ENCODE results near the gene LMO2. TPM values are rescaled to one million over a fixed set of nuclear protein-coding genes. Genes with fewer than 3 reads are reported as not detected.

LMO2 gene
- total and polyA plus RNA-seq, 12 donors, result 12.4 to 40.8 (median 30.8) TPM

DNA sequence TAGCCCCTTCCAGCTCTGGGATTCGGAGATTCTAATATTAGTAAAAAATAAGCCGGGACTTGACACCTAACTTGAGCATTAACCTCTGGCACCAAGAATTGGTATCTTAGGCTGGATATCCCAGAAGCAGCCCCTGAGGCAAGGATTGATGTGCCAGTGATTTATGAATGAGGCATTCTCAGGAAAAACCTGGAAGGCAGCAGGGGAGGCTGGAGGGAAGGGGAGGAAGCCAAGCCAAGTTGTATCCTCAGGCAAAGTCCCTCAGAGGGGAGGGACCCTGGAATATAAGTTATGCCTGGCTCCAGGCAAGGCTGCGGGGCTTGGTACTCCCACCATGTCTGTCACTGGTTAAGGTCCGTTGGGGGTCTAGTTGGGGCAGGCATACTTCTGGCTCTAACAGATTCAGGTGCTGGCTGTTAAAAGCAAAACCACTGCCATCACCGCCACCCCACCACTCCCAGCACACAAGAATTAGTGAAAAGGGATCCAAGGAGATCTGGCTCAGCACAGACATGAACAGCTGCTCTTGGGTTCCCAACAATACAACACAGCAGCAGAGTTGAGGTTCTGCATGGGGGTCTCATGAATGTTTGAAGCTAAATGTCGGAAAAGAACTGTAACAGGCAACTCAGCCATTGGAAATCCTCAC, 29.8 kb downstream of the LMO2 start:
- 73 to 82% (median 77%) methylated on average over 6 of the region's 6 CpGs for WGBS, 4 donors
- TF ChIP-seq, protein P1, sequence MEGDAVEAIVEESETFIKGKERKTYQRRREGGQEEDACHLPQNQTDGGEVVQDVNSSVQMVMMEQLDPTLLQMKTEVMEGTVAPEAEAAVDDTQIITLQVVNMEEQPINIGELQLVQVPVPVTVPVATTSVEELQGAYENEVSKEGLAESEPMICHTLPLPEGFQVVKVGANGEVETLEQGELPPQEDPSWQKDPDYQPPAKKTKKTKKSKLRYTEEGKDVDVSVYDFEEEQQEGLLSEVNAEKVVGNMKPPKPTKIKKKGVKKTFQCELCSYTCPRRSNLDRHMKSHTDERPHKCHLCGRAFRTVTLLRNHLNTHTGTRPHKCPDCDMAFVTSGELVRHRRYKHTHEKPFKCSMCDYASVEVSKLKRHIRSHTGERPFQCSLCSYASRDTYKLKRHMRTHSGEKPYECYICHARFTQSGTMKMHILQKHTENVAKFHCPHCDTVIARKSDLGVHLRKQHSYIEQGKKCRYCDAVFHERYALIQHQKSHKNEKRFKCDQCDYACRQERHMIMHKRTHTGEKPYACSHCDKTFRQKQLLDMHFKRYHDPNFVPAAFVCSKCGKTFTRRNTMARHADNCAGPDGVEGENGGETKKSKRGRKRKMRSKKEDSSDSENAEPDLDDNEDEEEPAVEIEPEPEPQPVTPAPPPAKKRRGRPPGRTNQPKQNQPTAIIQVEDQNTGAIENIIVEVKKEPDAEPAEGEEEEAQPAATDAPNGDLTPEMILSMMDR (IDR thresholded peaks at IDR 0.05), result no peak
- no peak for TF ChIP-seq POLR2A (IDR thresholded peaks at IDR 0.05)
- Histone ChIP-seq H3K27ac (no peak overlapping the region), H3K36me3 (replicated peaks in 1 of 2) (no peaks in the 10 kb centered on the region), H3K9me3 (replicated peaks in 1 of 3) (no peaks in the 10 kb centered on the region), H3K4me3 (no peak overlapping the region), H3K4me1 (replicated peaks in 1 of 2) (no peaks in the 10 kb centered on the region), H3K27me3 (no peaks in the 10 kb centered on the region)
- DNase-seq, result no peak
- intact Hi-C loops (cut with DNase I), result no loop called here

DNA sequence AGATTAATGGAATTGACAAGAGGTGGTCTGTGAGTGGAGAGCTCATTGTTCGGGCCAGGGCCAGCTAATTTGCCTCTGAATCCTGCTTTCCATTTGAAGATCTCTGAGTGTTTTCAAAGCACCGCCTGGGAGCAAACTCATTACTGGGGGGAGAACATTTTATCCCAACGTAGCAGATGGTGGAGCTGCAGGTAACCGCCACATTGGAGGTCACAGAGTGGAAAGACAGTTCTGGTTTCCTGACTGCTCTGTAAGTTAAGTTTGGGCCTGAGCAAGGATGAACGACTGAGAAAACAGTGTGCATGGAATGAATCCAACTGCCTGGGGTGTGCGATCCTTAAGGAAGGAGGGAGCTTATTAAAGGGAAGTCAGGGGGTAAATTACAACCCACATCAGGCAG, 30.5 kb downstream of the LMO2 start:
- intact Hi-C loops (cut with DNase I), result no loop called here
- Histone ChIP-seq H3K36me3 (replicated peaks in 1 of 2) (no peaks in the 10 kb centered on the region), H3K27me3 (no peaks in the 10 kb centered on the region), H3K27ac (no peak overlapping the region), H3K9me3 (replicated peaks in 1 of 3) (no peaks in the 10 kb centered on the region), H3K4me3 (no peak overlapping the region), H3K4me1 (replicated peaks in 1 of 2) (no peaks in the 10 kb centered on the region)
- TF ChIP-seq, protein P1 (IDR thresholded peaks at IDR 0.05), result no peak
- TF ChIP-seq POLR2A (IDR thresholded peaks at IDR 0.05), result no peak
- 73 to 77% (median 76%) methylated on average over 6 of the region's 6 CpGs for WGBS, 4 donors
- DNase-seq, result no peak

DNA sequence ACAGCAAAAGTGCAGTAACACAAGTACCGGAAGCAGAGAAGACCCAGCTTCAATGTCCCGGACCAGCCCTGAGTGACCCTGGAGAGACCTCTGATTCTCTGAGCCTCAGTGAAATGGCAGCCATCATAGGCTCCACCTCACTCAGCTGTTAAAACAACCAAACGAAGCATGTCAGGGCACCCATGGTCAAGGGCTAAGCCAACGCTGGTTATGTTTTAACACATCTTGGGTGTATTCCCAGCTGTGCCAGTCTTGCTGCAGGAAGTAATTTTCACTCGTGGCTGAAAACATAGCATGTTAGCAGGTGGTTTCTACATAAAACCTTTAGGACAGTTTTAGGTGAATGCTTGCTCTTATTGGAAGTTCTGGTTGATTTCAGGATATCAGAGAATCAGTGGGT, 30.9 kb downstream of the LMO2 start:
- TF ChIP-seq POLR2A (IDR thresholded peaks at IDR 0.05), result no peak
- TF ChIP-seq, protein P1 (IDR thresholded peaks at IDR 0.05), result no peak
- intact Hi-C loops (cut with DNase I), result no loop called here
- no peaks in the 10 kb centered on the region for H3K9me3 ChIP-seq (replicated peaks in 1 of 3)
- DNase-seq, result no peak
- no peak overlapping the region for H3K4me3 ChIP-seq
- peaks cover 0 to 2% of the 10 kb centered on the region in 2 donors for H3K4me1 ChIP-seq (replicated peaks in 1 of 2)
- H3K27me3 ChIP-seq, result no peaks in the 10 kb centered on the region
- H3K36me3 ChIP-seq (replicated peaks in 1 of 2), result no peaks in the 10 kb centered on the region
- WGBS, 4 donors, result 74 to 80% (median 78%) methylated on average over 5 of the region's 5 CpGs
- no peak overlapping the region for H3K27ac ChIP-seq

DNA sequence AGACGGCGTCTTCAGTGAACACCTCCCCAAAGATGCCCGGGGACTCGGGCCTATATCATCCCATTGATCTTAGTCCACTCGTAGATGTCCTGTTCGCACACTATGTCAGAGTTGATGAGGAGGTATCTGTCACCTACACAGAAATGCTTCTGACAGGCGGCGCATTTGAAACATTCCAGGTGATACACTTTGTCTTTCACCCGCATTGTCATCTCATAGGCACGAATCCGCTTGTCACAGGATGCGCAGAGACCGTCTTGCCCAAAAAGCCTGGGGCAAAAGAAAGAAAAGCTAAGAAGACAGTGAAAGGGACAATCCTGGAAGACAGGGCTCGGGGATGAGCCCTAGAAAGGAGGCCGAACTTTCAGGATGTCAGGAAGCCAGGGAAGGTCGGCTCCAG, 32.6 kb downstream of the LMO2 start:
- H3K36me3 ChIP-seq (replicated peaks in 1 of 2), result no peaks in the 10 kb centered on the region
- intact Hi-C loops (cut with DNase I), result loop anchor here (2.0 to 5.0 kb wide), 2 partner anchors 109 to 113 kb away; no protein-coding TSS in a partner anchor
- 86 to 90% (median 88%) methylated on average over 16 of the region's 16 CpGs for WGBS, 4 donors

More for the DNA sequence above, 32.6 kb downstream of the LMO2 start:
- no peak overlapping the region for H3K4me3 ChIP-seq
- DNase-seq, result no peak
- TF ChIP-seq, protein P1 (IDR thresholded peaks at IDR 0.05), result no peak
- TF ChIP-seq POLR2A (IDR thresholded peaks at IDR 0.05), result no peak
- H3K9me3 ChIP-seq (replicated peaks in 1 of 3), result no peaks in the 10 kb centered on the region
- H3K4me1 ChIP-seq (replicated peaks in 1 of 2), result peaks cover 0 to 6% of the 10 kb centered on the region in 2 donors
- H3K27ac ChIP-seq, result no peak overlapping the region
- no peaks in the 10 kb centered on the region for H3K27me3 ChIP-seq
